ENCODE results near the gene SLC22A2.

Gene SLC22A2

DNA sequence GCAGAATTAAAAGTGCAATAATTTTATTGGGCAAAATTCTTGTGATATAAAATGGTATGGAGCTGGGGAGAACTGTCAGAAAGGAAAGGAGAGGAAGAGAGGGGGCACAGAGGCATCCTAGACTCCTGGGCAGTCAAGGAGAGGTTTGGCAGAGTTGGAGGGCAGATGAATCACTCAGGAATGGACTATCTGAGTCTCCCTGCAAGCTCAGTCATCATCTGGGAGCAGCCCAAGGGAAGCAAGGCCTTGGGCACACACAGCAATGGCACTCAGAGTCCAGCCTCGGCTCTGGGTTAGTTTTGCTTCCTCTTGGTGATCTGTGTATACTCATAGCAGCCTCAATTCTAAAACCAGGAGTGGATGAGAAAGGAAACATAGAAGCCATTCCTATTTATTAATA, 69.8 kb downstream of the SLC22A2 start:
- Histone ChIP-seq H3K4me1 (ENCODE audit: insufficient read depth, low read length, poor library complexity, severe bottlenecking) (no peaks in the 10 kb centered on the region), H2AFZ (ENCODE audit: low read length) (no peak overlapping the region), H3K9me3 (ENCODE audit: insufficient read depth, low read depth, low read length) (peaks cover 6% of the 10 kb centered on the region; the same call in 1 of the 2 replicates), H4K20me1 (ENCODE audit: insufficient read depth, low read length, poor library complexity, severe bottlenecking) (no peaks in the 10 kb centered on the region), H3K27me3 (ENCODE audit: insufficient read depth, low read length, poor library complexity, severe bottlenecking) (no peaks in the 10 kb centered on the region), H3K79me2 (ENCODE audit: insufficient read depth, low read length) (no peaks in the 10 kb centered on the region), H3K4me3 (ENCODE audit: low read length, poor library complexity, severe bottlenecking) (no peak overlapping the region), H3K9me2 (replicated peaks; ENCODE audit: low read depth, low read length) (no peaks in the 10 kb centered on the region), H3K36me3 (ENCODE audit: insufficient read depth, low read length) (no peaks in the 10 kb centered on the region), H3K9ac (ENCODE audit: low read depth, low read length, poor library complexity, severe bottlenecking) (no peak overlapping the region), H3F3A (ENCODE audit: low read depth) (no peaks in the 10 kb centered on the region), H3K4me2 (ENCODE audit: low read depth, low read length, poor library complexity, severe bottlenecking) (no peak overlapping the region)
- TF ChIP-seq, protein P1, sequence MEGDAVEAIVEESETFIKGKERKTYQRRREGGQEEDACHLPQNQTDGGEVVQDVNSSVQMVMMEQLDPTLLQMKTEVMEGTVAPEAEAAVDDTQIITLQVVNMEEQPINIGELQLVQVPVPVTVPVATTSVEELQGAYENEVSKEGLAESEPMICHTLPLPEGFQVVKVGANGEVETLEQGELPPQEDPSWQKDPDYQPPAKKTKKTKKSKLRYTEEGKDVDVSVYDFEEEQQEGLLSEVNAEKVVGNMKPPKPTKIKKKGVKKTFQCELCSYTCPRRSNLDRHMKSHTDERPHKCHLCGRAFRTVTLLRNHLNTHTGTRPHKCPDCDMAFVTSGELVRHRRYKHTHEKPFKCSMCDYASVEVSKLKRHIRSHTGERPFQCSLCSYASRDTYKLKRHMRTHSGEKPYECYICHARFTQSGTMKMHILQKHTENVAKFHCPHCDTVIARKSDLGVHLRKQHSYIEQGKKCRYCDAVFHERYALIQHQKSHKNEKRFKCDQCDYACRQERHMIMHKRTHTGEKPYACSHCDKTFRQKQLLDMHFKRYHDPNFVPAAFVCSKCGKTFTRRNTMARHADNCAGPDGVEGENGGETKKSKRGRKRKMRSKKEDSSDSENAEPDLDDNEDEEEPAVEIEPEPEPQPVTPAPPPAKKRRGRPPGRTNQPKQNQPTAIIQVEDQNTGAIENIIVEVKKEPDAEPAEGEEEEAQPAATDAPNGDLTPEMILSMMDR (conservative IDR thresholded peaks at IDR 0.05; ENCODE audit: low read length), result no peak
- TF ChIP-seq EZH2phosphoT487 (IDR thresholded peaks at IDR 0.05; ENCODE audit: borderline replicate concordance), result no peak

DNA sequence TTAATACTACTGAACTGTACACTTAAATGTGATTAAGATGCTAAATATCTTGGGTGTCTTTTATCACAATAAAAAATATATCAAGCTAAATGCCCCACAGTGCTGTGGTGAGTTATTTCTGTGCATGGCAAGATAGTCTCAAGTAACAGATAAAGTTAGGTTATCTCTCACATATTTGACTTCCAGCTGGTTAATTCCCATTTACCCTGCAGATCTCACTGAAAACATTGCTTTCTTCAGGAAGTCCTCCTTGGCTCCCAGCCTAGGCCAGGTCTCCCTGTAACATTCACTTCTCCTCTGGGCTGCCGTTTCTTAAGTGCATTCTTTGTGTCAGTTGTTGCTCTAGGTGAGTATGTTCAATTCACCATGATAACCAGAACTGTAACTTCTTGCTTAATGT, 77.9 kb downstream of the SLC22A2 start:
- Histone ChIP-seq H3K9me3 (ENCODE audit: insufficient read depth, low read depth, low read length) (no peaks in the 10 kb centered on the region), H2AFZ (ENCODE audit: low read length) (no peak overlapping the region), H3K9me2 (replicated peaks; ENCODE audit: low read depth, low read length) (no peaks in the 10 kb centered on the region), H3K79me2 (ENCODE audit: insufficient read depth, low read length) (no peaks in the 10 kb centered on the region), H3K4me1 (ENCODE audit: insufficient read depth, low read length, poor library complexity, severe bottlenecking) (no peaks in the 10 kb centered on the region), H3K9ac (ENCODE audit: low read depth, low read length, poor library complexity, severe bottlenecking) (no peak overlapping the region), H3F3A (ENCODE audit: low read depth) (no peaks in the 10 kb centered on the region), H3K4me2 (ENCODE audit: low read depth, low read length, poor library complexity, severe bottlenecking) (no peak overlapping the region), H3K27me3 (ENCODE audit: insufficient read depth, low read length, poor library complexity, severe bottlenecking) (no peaks in the 10 kb centered on the region), H4K20me1 (ENCODE audit: insufficient read depth, low read length, poor library complexity, severe bottlenecking) (no peaks in the 10 kb centered on the region), H3K4me3 (ENCODE audit: low read length, poor library complexity, severe bottlenecking) (no peak overlapping the region), H3K36me3 (ENCODE audit: insufficient read depth, low read length) (no peaks in the 10 kb centered on the region)
- TF ChIP-seq, protein P1 (conservative IDR thresholded peaks at IDR 0.05; ENCODE audit: low read length), result no peak

DNA sequence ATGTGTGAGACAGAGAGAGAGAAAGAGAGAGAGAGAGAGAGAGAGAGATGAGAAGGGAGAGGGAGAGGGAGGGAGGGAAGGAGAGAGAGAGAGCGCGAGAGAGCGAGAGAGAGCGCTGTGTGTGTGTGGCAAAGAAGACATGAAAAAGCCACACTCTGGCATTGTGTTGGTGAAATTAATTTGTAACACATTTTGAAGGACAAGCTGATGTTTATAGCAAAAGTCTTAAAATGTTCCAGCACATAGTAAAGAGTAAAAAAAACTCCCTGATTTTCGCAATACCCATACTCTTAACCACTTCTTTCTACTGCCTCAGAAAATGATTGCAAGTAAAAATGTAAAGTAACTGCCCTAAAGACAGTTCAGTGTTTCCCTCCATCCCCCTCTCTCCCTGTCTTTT, 80.3 kb downstream of the SLC22A2 start:
- no peaks in the 10 kb centered on the region for H3K36me3 ChIP-seq (ENCODE audit: insufficient read depth, low read length)
- no peaks in the 10 kb centered on the region for H3K9me2 ChIP-seq (replicated peaks; ENCODE audit: low read depth, low read length)
- H3F3A ChIP-seq (ENCODE audit: low read depth), result no peaks in the 10 kb centered on the region
- no peaks in the 10 kb centered on the region for H3K9me3 ChIP-seq (ENCODE audit: insufficient read depth, low read depth, low read length)
- no peak overlapping the region for H3K4me3 ChIP-seq (ENCODE audit: low read length, poor library complexity, severe bottlenecking)
- H4K20me1 ChIP-seq (ENCODE audit: insufficient read depth, low read length, poor library complexity, severe bottlenecking), result no peaks in the 10 kb centered on the region
- H3K4me1 ChIP-seq (ENCODE audit: insufficient read depth, low read length, poor library complexity, severe bottlenecking), result no peaks in the 10 kb centered on the region
- H2AFZ ChIP-seq (ENCODE audit: low read length), result no peak overlapping the region
- no peak overlapping the region for H3K9ac ChIP-seq (ENCODE audit: low read depth, low read length, poor library complexity, severe bottlenecking)
- TF ChIP-seq EZH2phosphoT487 (IDR thresholded peaks at IDR 0.05; ENCODE audit: borderline replicate concordance), result no peak
- TF ChIP-seq, protein P1 (conservative IDR thresholded peaks at IDR 0.05; ENCODE audit: low read length), result no peak
- no peaks in the 10 kb centered on the region for H3K27me3 ChIP-seq (ENCODE audit: insufficient read depth, low read length, poor library complexity, severe bottlenecking)
- no peak overlapping the region for H3K4me2 ChIP-seq (ENCODE audit: low read depth, low read length, poor library complexity, severe bottlenecking)
- H3K79me2 ChIP-seq (ENCODE audit: insufficient read depth, low read length), result no peaks in the 10 kb centered on the region

All from Loucy (cell line).